ENCODE results near the gene SFRP5. TPM values are rescaled to one million over a fixed set of nuclear protein-coding genes. Genes with fewer than 3 reads are reported as not detected.

The SFRP5 gene
- total and polyA plus RNA-seq, 10 of the 15 experiments (the other 5 are each of a cell fraction or from before 2014, with no cell fraction given): not detected

DNA sequence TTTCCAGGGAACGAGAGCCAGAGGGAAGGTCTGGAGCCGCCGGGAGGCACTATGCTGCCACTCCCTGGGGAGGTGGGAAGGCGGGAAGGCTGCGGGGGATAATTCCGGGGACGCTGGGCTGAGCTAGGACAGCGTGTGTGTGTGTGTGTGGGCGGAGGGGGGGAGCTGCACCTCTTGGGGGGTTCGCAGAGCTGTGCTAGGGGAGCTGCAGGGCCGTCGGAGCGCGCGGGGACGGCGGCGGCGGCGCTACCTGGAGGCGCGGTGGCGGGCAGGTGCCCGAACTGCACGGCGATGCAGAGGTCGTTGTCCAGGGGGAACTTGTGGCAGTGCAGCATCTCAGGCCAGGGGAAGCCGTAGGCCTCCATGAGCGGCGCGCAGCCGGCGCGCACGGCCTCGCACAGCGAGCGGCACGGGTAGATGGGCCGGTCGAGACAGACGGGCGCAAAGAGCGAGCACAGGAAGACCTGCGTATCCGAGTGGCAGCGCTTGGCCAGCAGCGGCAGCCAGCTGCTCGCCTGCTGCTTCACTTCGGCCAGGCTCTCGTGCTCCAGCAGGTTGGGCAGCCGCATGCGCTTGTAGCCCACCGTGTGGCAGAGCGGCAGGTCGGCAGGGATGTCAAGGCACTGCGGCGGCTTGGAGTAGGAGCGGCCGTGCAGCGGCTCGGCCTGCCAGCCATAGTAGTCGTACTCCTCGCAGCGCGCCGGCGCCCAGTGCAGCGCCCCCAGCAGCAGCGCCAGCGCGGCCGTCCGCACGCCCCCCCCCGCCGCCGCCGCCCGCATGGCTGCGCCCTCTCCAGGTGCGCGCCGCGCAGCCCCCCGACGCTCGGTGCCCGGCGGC lies 526 bp downstream of the SFRP5 start (continued):
- TF ChIP-seq EZH2 (IDR thresholded peaks at IDR 0.05; ENCODE audit: borderline replicate concordance, control insufficient read depth, low read depth, low read length): no peak
- TF ChIP-seq POLR2AphosphoS5 (IDR thresholded peaks at IDR 0.05; ENCODE audit: low read length): no peak
- TF ChIP-seq NR2C1 (IDR thresholded peaks at IDR 0.05): no peak

DNA sequence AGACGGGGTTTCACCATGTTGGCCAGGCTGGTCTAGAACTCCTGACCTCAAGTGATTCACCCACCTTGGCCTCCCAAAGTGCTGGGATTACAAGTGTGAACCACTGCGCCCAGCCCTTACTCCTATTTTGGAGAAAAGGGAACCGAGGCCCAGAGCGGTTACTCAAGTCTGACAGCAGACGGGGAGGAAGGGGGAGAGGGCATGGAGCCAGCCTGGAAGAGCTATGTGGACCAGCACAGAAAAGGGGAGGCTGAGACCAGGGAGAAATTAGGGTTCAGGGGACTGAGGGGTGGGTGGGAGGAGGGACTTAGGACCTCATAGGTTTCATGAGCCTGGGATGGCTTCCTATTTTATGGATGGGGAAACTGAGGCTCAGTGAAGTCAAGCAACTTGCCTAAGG lies 1.5 kb downstream of the SFRP5 start:
- no TSS peak for BruUV-seq (replicated peaks)
- CTCF ChIA-PET: no interaction called here
- no peaks in the 10 kb centered on the region for H3K9me3 ChIP-seq (replicated peaks; ENCODE audit: control insufficient read depth, insufficient read depth, low read length)
- no peak overlapping the region for H2AFZ ChIP-seq (ENCODE audit: control insufficient read depth, low read depth, low read length)
- H3K4me1 ChIP-seq (ENCODE audit: control insufficient read depth, insufficient read depth, low read length): no peaks in the 10 kb centered on the region
- POLR2A ChIA-PET: no interaction called here
- no peak overlapping the region for H3K27ac ChIP-seq (ENCODE audit: control insufficient read depth, insufficient read depth)
- RAD21 ChIA-PET (ENCODE audit: unreplicated experiment): no interaction called here
- no peaks in the 10 kb centered on the region for H3K79me2 ChIP-seq (ENCODE audit: control insufficient read depth, insufficient read depth, low read length)
- intact Hi-C loops (cut with micrococcal nuclease; ENCODE audit: unreplicated experiment): no loop called here
- in situ Hi-C loops (cut with MboI): no loop called here
- DNase-seq (ENCODE audit: low read depth, low spot score) (no peak), FAIRE-seq (no peak), ATAC-seq (no peak)
- H4K20me1 ChIP-seq (ENCODE audit: control insufficient read depth, insufficient read depth): no peaks in the 10 kb centered on the region; the same call in 1 of the 2 replicates
- no peak overlapping the region for H3K4me3 ChIP-seq
- no peaks in the 10 kb centered on the region; a peak in 1 of 4 replicates for H3K36me3 ChIP-seq (ENCODE audit: control insufficient read depth in 2 of 2, insufficient read depth in 2 of 2, low read length in 1 of 2)
- TF ChIP-seq ETV6 (conservative IDR thresholded peaks at IDR 0.05 in 1 of 2, IDR thresholded peaks at IDR 0.05 in 1 of 2; ENCODE audit: borderline replicate concordance in 1 of 2, low read depth in 1 of 2) (no peak), CBFB (IDR thresholded peaks at IDR 0.05; ENCODE audit: low read depth) (no peak), SMAD5 (IDR thresholded peaks at IDR 0.05; ENCODE audit: low read depth) (no peak), ZNF207 (IDR thresholded peaks at IDR 0.05; ENCODE audit: borderline replicate concordance) (no peak), ZSCAN29 (IDR thresholded peaks at IDR 0.05) (no peak), NFYB (IDR thresholded peaks at IDR 0.05; ENCODE audit: insufficient read depth, low read depth, low read length) (no peak), RB1 (IDR thresholded peaks at IDR 0.05; ENCODE audit: borderline replicate concordance) (no peak), JUND (IDR thresholded peaks at IDR 0.05; ENCODE audit: low read depth, low read length) (no peak), SREBF1 (IDR thresholded peaks at IDR 0.05; ENCODE audit: low read length) (no peak), RUNX3 (IDR thresholded peaks at IDR 0.05; ENCODE audit: low read length) (no peak)
- TF ChIP-seq, protein P1, sequence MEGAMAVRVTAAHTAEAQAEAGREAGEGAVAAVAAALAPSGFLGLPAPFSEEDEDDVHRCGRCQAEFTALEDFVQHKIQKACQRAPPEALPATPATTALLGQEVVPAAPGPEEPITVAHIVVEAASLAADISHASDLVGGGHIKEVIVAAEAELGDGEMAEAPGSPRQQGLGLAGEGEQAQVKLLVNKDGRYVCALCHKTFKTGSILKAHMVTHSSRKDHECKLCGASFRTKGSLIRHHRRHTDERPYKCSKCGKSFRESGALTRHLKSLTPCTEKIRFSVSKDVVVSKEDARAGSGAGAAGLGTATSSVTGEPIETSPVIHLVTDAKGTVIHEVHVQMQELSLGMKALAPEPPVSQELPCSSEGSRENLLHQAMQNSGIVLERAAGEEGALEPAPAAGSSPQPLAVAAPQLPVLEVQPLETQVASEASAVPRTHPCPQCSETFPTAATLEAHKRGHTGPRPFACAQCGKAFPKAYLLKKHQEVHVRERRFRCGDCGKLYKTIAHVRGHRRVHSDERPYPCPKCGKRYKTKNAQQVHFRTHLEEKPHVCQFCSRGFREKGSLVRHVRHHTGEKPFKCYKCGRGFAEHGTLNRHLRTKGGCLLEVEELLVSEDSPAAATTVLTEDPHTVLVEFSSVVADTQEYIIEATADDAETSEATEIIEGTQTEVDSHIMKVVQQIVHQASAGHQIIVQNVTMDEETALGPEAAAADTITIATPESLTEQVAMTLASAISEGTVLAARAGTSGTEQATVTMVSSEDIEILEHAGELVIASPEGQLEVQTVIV (IDR thresholded peaks at IDR 0.05; ENCODE audit: borderline replicate concordance, partially characterized antibody): no peak
- TF ChIP-seq, protein P2, sequence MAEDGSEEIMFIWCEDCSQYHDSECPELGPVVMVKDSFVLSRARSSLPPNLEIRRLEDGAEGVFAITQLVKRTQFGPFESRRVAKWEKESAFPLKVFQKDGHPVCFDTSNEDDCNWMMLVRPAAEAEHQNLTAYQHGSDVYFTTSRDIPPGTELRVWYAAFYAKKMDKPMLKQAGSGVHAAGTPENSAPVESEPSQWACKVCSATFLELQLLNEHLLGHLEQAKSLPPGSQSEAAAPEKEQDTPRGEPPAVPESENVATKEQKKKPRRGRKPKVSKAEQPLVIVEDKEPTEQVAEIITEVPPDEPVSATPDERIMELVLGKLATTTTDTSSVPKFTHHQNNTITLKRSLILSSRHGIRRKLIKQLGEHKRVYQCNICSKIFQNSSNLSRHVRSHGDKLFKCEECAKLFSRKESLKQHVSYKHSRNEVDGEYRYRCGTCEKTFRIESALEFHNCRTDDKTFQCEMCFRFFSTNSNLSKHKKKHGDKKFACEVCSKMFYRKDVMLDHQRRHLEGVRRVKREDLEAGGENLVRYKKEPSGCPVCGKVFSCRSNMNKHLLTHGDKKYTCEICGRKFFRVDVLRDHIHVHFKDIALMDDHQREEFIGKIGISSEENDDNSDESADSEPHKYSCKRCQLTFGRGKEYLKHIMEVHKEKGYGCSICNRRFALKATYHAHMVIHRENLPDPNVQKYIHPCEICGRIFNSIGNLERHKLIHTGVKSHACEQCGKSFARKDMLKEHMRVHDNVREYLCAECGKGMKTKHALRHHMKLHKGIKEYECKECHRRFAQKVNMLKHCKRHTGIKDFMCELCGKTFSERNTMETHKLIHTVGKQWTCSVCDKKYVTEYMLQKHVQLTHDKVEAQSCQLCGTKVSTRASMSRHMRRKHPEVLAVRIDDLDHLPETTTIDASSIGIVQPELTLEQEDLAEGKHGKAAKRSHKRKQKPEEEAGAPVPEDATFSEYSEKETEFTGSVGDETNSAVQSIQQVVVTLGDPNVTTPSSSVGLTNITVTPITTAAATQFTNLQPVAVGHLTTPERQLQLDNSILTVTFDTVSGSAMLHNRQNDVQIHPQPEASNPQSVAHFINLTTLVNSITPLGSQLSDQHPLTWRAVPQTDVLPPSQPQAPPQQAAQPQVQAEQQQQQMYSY (CRISPR knock-in tag; IDR thresholded peaks at IDR 0.05): no peak
- 46% methylated on average over 5 of the region's 5 CpGs for WGBS (ENCODE audit: insufficient coverage, insufficient replicate concordance, low lambda C conversion rate, missing lambda C conversion rate)
- SMC1A ChIA-PET (ENCODE audit: uncharacterized antibody, unreplicated experiment): no interaction called here
- peaks cover 7 to 9% of the 10 kb centered on the region in 2 experiments; a peak in 3 of 4 replicates for H3K27me3 ChIP-seq (replicated peaks in 1 of 2; ENCODE audit: control insufficient read depth in 2 of 2, insufficient read depth in 2 of 2, low read length in 1 of 2)
- no peak overlapping the region for H3K4me2 ChIP-seq (ENCODE audit: control insufficient read depth, insufficient read depth)
- H3K9ac ChIP-seq (ENCODE audit: control insufficient read depth, insufficient read depth, low read length): no peak overlapping the region
